Epithelial cell of proximal tubule (primary cell): ENCODE results near the gene PROM1. TPM values are rescaled to one million over a fixed set of nuclear protein-coding genes. Genes with fewer than 3 reads are reported as not detected.
A peak's percentile ranks its signal among the peaks of the same experiment; 100 is the strongest.

ENCODE experiments used
- DNase-seq: peaks from one replicate; pipeline ENCODE4 v3.0.0-alpha.2; 2011; ENCODE audit warnings: low read depth
- H3K4me3 ChIP-seq: 2 replicates; pipeline ENCODE4 v1.5.1; 2011; ENCODE audit warnings: low read depth, mild to moderate bottlenecking, low read length
- total RNA-seq: library from RNA; depleted of rRNA; stranded (reverse); fragments of >200 nt; gene quantifications from 2 replicates; pipeline ENCODE4 v1.2.3, GENCODE V29; 2015
- TF ChIP-seq, protein P1 (sequence below): conservative IDR thresholded peaks from 2 replicates; pipeline ENCODE4 v1.5.1; 2012; ENCODE audit warnings: low read depth, mild to moderate bottlenecking, low read length

PROM1 gene
- total RNA-seq, 1 donor from 2014 or later = 69.6 TPM

DNA sequence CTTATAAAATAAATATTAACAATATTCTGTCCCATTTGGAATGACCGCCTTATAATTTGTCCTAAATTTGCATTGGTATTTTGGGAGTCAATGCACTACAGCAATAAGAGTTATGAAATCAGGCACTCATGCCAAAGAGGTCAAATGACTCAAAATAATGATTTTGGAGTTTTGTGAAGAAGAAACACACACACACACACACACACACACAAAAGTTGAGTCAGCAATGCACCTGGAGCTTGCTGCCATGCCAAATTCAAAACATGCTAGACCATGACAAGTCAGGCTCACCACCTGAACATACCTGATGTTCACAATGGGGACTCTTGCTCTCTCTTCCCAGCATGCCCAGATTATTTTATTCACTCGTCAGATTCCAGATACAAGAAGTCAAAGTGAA is 56.7 kb downstream of the PROM1 start:
- no peak for DNase-seq
- no peak overlapping the region for H3K4me3 ChIP-seq
- TF ChIP-seq, protein P1, sequence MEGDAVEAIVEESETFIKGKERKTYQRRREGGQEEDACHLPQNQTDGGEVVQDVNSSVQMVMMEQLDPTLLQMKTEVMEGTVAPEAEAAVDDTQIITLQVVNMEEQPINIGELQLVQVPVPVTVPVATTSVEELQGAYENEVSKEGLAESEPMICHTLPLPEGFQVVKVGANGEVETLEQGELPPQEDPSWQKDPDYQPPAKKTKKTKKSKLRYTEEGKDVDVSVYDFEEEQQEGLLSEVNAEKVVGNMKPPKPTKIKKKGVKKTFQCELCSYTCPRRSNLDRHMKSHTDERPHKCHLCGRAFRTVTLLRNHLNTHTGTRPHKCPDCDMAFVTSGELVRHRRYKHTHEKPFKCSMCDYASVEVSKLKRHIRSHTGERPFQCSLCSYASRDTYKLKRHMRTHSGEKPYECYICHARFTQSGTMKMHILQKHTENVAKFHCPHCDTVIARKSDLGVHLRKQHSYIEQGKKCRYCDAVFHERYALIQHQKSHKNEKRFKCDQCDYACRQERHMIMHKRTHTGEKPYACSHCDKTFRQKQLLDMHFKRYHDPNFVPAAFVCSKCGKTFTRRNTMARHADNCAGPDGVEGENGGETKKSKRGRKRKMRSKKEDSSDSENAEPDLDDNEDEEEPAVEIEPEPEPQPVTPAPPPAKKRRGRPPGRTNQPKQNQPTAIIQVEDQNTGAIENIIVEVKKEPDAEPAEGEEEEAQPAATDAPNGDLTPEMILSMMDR = no peak

DNA sequence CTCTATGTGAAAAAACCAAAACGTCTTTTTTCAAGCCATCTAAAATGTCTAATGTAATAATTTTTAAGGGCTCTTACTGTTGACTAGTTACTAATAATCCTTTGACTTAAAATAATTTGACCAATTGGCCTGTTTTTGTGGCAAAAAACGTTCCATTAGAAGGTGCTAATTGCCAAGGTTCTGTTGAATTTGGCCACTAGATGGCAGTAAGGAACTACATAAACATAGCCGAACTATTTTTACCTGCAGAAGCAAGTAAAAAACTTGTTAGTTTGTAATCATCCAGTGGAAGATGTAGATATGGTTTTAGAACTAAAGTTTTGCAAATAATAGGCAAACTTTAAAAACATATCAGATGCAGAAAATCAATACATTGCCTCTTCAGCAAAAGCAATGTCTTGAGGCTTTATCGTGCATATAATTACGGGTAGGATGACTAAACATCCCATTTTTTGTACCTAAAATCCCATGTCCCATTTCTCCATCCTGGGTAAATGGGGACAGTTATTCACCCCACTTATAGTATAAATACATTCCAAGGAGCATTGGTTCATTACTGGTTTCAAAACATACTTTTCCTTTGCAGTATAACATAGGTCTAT is 57.6 kb downstream of the PROM1 start:
- no peak for DNase-seq
- no peak overlapping the region for H3K4me3 ChIP-seq
- TF ChIP-seq, protein P1 = peak; percentile 81

DNA sequence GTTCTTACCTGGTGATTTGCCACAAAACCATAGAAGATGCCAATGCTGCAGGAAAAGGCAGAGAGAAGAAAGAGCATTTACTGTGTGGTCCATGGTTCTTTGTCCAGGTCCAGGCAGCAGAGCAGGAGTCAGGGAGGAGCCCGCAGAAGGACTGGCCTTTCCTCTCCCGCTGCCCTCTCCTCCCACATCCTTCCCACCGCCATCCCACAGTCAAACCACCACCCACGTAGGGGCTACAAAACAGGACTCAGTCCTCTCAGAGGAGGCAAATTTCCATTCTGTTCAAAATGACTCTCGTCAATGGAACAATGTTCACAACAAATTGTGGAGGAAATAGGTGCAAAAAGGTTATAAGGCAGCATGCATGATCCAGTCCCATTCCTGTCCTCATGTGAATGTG is 58.6 kb downstream of the PROM1 start:
- TF ChIP-seq, protein P1 = no peak
- no peak for DNase-seq
- no peak overlapping the region for H3K4me3 ChIP-seq

DNA sequence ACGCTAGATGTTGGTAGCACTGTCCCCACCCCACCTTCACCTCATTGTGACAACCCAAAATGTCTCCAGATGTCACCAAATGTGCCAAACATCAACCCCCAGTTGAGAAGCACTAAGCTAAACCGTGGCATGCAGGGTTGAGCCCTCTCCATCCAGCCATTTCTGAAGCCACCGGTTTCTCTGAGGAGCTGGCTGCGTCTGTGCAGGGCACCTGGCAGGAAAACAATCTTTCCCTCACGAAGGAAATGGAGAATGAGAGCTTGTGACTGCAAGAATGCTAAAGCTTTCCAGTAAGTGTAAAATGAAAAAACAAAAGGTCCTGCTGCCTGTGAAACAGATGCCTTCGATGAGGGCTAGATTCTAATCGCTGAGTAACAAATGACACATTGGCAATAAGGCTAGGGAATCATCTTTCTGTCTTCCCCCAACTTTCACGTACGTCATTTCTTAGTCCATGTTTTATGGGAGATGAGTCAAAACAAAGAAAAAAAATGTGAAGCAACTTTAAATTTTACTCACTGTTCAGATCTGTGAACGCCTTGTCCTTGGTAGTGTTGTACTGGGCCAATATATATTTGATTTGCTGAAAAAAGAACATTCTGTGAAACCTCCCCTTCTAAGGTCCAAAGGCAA is 59.9 kb downstream of the PROM1 start:
- DNase-seq = no peak
- H3K4me3 ChIP-seq = no peak overlapping the region
- TF ChIP-seq, protein P1 = no peak

DNA sequence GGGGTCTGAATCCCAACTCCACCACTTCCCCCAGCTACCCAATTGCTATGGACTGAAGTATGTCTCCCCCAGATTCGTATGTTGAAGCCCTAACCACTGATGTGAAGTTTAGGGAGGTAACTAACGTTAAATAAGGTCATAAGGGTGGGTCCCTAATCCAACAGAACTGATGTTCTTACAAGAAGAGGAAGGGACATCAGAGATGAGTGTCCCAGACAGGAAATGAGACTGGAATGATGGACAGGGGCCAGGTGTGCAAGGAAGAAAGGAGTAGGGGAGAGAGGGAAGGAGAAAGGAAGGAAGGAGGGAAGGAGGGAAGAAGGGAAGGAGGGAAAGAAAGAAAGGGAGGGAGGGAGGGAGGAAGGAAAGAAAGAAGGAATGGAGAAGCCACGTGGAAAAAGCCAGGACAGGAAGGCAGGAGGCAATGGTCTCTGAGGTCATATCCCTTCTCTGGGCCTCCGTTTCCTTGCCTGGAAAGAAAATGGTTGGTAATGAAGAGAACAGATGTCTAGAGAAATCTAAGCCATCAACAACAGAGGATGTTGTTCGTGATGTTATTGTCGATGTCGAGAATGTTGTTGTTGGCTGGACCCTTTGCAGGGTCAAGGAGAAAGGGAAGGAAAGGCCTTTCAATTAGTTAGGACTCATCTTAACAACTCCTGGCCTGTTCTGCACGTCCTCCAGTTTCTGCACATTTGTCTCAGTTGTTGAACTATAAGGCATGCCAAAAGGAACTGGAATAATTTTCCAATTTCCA is 61.8 kb downstream of the PROM1 start:
- H3K4me3 ChIP-seq = no peak overlapping the region
- TF ChIP-seq, protein P1 = no peak
- DNase-seq = no peak

DNA sequence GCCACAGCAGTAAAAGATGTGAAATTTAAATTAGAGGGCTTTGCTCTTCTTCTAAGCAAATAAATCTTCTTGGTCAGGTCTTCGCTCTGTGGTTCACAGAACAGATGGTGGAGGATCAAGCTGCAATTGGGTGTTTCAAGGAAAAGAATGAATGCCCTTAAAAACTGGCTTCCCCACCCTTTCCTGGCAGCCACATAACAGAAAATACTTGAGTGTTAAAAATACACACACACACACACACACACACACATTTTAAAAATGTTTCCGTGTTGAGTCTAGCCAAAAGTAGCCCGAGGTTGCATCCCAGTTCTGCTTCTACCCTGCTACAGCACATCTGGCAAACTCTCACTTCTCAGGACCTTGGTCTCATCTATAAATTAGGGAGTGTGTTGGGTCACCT is 64.2 kb downstream of the PROM1 start:
- TF ChIP-seq, protein P1 = no peak
- H3K4me3 ChIP-seq = no peak overlapping the region
- no peak for DNase-seq
